Mammary epithelial cell (primary cell): ENCODE measurements around the gene GCLC.

Experiments
- EZH2 ChIP-seq: IDR thresholded peaks from 2 replicates; pipeline ENCODE4 v1.6.1; 2012; ENCODE audit warnings: low read length, inconsistent platforms, borderline replicate concordance
- TF ChIP-seq, protein P1 (sequence below), 2 donors: IDR thresholded peaks in 1 of 2; conservative IDR thresholded peaks in 1 of 2; 2 replicates each; pipeline ENCODE4 v1.5.1; 2011 to 2012; ENCODE audit warnings: inconsistent platforms in 2 of 2, low read length in 2 of 2, mild to moderate bottlenecking in 2 of 2, control low read depth in 1 of 2, low read depth in 1 of 2; ENCODE audit not compliant: insufficient read depth in 1 of 2; ENCODE audit errors: extremely low read depth in 1 of 2

DNA sequence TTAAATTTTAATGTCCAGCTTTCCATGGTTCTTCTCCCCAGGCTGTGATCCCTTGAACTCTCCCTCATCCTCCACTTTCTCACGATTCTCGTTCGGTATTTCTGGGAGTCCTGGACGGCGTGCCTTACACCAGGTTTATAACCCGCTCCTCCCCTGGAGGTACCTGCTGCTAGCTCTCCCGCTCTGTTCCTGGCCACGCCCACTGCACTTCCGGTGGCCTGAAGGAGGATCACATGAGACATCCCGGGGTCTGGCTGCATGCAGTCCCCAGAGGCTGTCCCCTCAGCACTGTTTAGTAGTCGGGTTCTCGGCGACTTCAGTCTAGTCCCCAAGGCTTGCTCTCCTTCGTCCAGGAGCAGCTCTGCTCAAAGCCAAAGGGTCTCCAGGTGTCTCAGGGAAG lies 28.4 kb upstream of the GCLC start:
- TF ChIP-seq, protein P1, sequence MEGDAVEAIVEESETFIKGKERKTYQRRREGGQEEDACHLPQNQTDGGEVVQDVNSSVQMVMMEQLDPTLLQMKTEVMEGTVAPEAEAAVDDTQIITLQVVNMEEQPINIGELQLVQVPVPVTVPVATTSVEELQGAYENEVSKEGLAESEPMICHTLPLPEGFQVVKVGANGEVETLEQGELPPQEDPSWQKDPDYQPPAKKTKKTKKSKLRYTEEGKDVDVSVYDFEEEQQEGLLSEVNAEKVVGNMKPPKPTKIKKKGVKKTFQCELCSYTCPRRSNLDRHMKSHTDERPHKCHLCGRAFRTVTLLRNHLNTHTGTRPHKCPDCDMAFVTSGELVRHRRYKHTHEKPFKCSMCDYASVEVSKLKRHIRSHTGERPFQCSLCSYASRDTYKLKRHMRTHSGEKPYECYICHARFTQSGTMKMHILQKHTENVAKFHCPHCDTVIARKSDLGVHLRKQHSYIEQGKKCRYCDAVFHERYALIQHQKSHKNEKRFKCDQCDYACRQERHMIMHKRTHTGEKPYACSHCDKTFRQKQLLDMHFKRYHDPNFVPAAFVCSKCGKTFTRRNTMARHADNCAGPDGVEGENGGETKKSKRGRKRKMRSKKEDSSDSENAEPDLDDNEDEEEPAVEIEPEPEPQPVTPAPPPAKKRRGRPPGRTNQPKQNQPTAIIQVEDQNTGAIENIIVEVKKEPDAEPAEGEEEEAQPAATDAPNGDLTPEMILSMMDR (conservative IDR thresholded peaks at IDR 0.05 in 1 of 2, IDR thresholded peaks at IDR 0.05 in 1 of 2; ENCODE audit: extremely low read depth in 1 of 2, insufficient read depth in 1 of 2, low read depth in 1 of 2, low read length in 2 of 2): no peak
- no peak for TF ChIP-seq EZH2
